OCI-LY3 (cell line): ENCODE results near the gene MUC4.

ENCODE experiments used
- H2AFZ ChIP-seq: fragments of 200-600, 300-600 bp; shearing (Covaris generic); 2 replicates; pipeline ENCODE4 v1.6.0; 2014; ENCODE audit warnings: antibody characterized with exemption, low read depth, low read length
- H3K27ac ChIP-seq: fragments of 200-600, 300-600 bp; sonication (generic); 2 replicates; pipeline ENCODE4 v1.5.1; 2014; ENCODE audit warnings: mild to moderate bottlenecking, low read length, moderate library complexity, mixed read lengths
- H3K27me3 ChIP-seq: fragments of 200-600, 300-600 bp; sonication (generic); 2 replicates; pipeline ENCODE4 v1.6.1; 2014; ENCODE audit warnings: low read depth, low read length, mixed read lengths
- H3K36me3 ChIP-seq: fragments of 200-600, 300-600 bp; sonication (generic); replicated peaks from 2 replicates; pipeline ENCODE3; 2014; ENCODE audit warnings: low read depth, low read length, mixed read lengths
- H3K4me1 ChIP-seq: fragments of 300-600, 200-600 bp; sonication (generic); 2 replicates; pipeline ENCODE4 v1.6.1; 2014; ENCODE audit warnings: low read length, mixed read lengths
- H3K4me2 ChIP-seq: fragments of 200-600, 300-600 bp; sonication (generic); 2 replicates; pipeline ENCODE4 v1.6.1; 2014; ENCODE audit warnings: low read length, mixed read lengths
- H3K4me3 ChIP-seq: fragments of 300-600, 200-600 bp; sonication (generic); 2 replicates; pipeline ENCODE4 v1.5.1; 2014; ENCODE audit warnings: antibody characterized with exemption, mild to moderate bottlenecking, low read length, moderate library complexity
- H3K79me2 ChIP-seq: fragments of 300-600, 200-600 bp; shearing (Covaris generic); 2 replicates; pipeline ENCODE4 v1.6.1; 2014; ENCODE audit warnings: mild to moderate bottlenecking, low read length, mixed read lengths
- H3K9ac ChIP-seq: fragments of 300-600, 200-600 bp; shearing (Covaris generic); 2 replicates; pipeline ENCODE4 v1.6.0; 2014; ENCODE audit warnings: mild to moderate bottlenecking, low read length, moderate library complexity
- H3K9me3 ChIP-seq: fragments of 200-600, 300-600 bp; shearing (Covaris generic); 2 replicates; pipeline ENCODE4 v1.6.1; 2014; ENCODE audit warnings: low read length, mixed read lengths; ENCODE audit not compliant: insufficient read depth
- H4K20me1 ChIP-seq: fragments of 200-600, 300-600 bp; sonication (generic); 2 replicates; pipeline ENCODE4 v1.6.1; 2016; ENCODE audit warnings: low read length, mixed read lengths; ENCODE audit not compliant: insufficient read depth
- EZH2phosphoT487 ChIP-seq: fragments of 200-600 bp; shearing (Covaris generic); IDR thresholded peaks from 2 replicates; pipeline ENCODE4 v1.6.1; 2018; ENCODE audit warnings: antibody characterized with exemption, mixed run types, low read depth
- TF ChIP-seq, protein P1 (sequence below): fragments of 200-600, 300-600 bp; sonication (generic); IDR thresholded peaks from 2 replicates; pipeline ENCODE4 v1.5.1; 2014; ENCODE audit warnings: antibody characterized with exemption, low read length, low read depth

MUC4 gene

DNA sequence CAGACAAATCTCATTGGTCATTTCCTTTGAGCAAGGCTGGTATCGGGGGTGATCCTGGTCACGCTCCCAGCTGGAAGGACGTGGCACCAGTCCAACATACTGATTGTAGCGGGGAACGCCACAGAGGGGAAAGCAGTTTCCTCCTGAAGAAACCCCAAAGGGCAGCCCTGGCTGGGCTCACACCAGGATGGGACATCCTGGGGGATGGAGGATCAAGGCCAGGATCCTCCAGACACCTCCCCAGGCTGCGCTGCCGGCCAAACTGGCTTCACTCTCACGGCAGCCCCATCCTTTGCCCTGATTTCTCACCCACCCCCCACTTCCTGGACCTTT, 54.3 kb downstream of the MUC4 start:
- Histone ChIP-seq H3K27me3 (peaks cover 5% of the 10 kb centered on the region; the same call in 1 of the 2 replicates), H3K4me3 (no peak overlapping the region), H3K36me3 (no peaks in the 10 kb centered on the region), H2AFZ (no peak overlapping the region), H3K79me2 (no peaks in the 10 kb centered on the region), H3K4me1 (peaks cover 10% of the 10 kb centered on the region), H4K20me1 (no peaks in the 10 kb centered on the region), H3K27ac (no peak overlapping the region), H3K9ac (no peak overlapping the region), H3K4me2 (no peak overlapping the region), H3K9me3 (no peaks in the 10 kb centered on the region)
- TF ChIP-seq, protein P1, sequence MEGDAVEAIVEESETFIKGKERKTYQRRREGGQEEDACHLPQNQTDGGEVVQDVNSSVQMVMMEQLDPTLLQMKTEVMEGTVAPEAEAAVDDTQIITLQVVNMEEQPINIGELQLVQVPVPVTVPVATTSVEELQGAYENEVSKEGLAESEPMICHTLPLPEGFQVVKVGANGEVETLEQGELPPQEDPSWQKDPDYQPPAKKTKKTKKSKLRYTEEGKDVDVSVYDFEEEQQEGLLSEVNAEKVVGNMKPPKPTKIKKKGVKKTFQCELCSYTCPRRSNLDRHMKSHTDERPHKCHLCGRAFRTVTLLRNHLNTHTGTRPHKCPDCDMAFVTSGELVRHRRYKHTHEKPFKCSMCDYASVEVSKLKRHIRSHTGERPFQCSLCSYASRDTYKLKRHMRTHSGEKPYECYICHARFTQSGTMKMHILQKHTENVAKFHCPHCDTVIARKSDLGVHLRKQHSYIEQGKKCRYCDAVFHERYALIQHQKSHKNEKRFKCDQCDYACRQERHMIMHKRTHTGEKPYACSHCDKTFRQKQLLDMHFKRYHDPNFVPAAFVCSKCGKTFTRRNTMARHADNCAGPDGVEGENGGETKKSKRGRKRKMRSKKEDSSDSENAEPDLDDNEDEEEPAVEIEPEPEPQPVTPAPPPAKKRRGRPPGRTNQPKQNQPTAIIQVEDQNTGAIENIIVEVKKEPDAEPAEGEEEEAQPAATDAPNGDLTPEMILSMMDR = no peak
- TF ChIP-seq EZH2phosphoT487 = no peak

- Histone ChIP-seq H2AFZ (no peak overlapping the region), H3K79me2 (no peaks in the 10 kb centered on the region), H3K4me2 (no peak overlapping the region), H3K9me3 (no peaks in the 10 kb centered on the region), H3K9ac (no peak overlapping the region), H3K36me3 (no peaks in the 10 kb centered on the region), H3K27me3 (peaks cover 5% of the 10 kb centered on the region; the same call in 1 of the 2 replicates), H3K4me3 (no peak overlapping the region), H4K20me1 (no peaks in the 10 kb centered on the region), H3K4me1 (peaks cover 10% of the 10 kb centered on the region), H3K27ac (no peak overlapping the region)
- TF ChIP-seq, protein P1 = no peak
- TF ChIP-seq EZH2phosphoT487 = no peak
These were observed 55.7 kb downstream of the MUC4 start for GRCh38 chr3:195755791-195756676.

GRCh38 chr3:195755391-195755790, 56.3 kb downstream of the MUC4 start:
- Histone ChIP-seq H2AFZ (no peak overlapping the region), H3K36me3 (no peaks in the 10 kb centered on the region), H3K4me2 (no peak overlapping the region), H3K4me1 (peaks cover 10% of the 10 kb centered on the region), H3K27me3 (peaks cover 5% of the 10 kb centered on the region; the same call in 1 of the 2 replicates), H3K4me3 (no peak overlapping the region), H3K9ac (no peak overlapping the region), H3K27ac (no peak overlapping the region), H3K9me3 (no peaks in the 10 kb centered on the region), H3K79me2 (no peaks in the 10 kb centered on the region), H4K20me1 (no peaks in the 10 kb centered on the region)
- no peak for TF ChIP-seq EZH2phosphoT487
- TF ChIP-seq, protein P1 = no peak

- Histone ChIP-seq H3K9ac (no peak overlapping the region), H3K4me1 (peaks cover 10% of the 10 kb centered on the region), H3K36me3 (no peaks in the 10 kb centered on the region), H3K79me2 (no peaks in the 10 kb centered on the region), H3K4me2 (no peak overlapping the region), H3K27me3 (peaks cover 5% of the 10 kb centered on the region; the same call in 1 of the 2 replicates), H2AFZ (no peak overlapping the region), H3K4me3 (no peak overlapping the region), H3K9me3 (no peaks in the 10 kb centered on the region), H3K27ac (no peak overlapping the region), H4K20me1 (no peaks in the 10 kb centered on the region)
- TF ChIP-seq EZH2phosphoT487 = no peak
- TF ChIP-seq, protein P1 = no peak
These were observed 56.8 kb downstream of the MUC4 start for GRCh38 chr3:195754906-195755305.
